HG02981 (cell line): ENCODE measurements around the gene C1orf174.
"Not testable (repeated sequence)": the region's sequence is repeated elsewhere in the genome, so short reads cannot be mapped to it uniquely, and the experiment has no call there.

Experiments
- ATAC-seq: cut with Tn5 transposase; IDR thresholded peaks from one replicate; pipeline ENCODE4 v1.9.1; 2021; ENCODE audit warnings: mild to moderate bottlenecking, moderate library complexity; ENCODE audit not compliant: unreplicated experiment

C1orf174 gene

DNA sequence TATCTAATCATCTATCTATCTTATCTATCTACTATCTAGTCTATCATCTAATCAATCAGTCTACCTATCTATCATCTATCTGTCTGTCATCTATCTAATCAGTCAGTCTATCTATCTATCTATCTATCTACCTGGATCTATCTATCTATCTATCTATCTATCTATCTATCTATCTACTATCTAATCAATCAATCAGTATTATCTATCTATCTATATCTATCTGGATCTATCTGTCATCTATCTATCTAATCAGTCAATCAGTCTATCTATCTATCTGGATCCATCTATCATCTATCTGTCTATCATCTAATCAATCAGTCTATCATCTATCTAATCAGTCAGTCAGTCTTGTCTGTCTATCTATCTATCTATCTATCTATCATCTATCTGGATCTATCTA lies 26.9 kb upstream of the C1orf174 start:
- no peak for ATAC-seq

GRCh38 chr1:3925762-3926161 lies 25.7 kb upstream of the C1orf174 start:
- ATAC-seq, result no peak

DNA sequence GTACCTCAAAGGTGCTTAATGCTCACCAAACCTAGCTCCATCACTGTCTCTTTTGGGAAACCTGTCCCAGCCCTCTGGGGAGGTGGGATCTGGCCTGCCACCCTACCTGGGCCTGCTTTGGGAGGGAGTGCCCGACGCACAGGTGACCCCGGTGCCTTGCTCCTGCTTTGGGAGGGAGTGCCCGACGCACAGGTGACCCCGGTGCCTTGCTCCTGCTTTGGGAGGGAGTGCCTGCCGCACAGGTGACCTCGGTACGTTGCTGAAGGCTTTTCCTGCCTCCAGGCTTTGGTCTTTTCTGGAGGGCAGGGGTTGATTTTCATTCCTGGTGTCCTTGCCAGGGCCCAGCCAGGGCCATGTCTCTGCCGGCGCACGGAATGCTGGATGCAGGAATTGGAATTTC lies 25.2 kb upstream of the C1orf174 start:
- ATAC-seq, result no peak

DNA sequence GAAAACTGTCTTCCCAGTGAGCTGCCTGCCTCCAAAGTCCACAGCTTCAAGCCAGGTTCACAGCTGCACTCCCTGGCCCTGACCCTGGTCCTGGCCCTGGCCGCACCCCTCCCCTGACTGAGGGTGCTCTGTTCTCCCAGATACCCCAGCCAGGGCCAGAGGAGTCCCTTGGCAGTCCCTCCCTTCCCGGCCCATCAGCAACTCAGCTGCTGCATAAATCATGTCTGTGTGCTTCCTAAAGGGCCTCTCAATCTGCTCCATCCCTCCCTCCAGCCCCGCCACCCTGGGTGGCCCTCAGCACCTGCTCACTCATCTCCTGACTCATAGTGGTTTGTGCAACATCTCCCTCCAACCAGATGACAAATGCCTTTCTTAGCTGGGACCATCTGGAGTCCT lies 24.8 kb upstream of the C1orf174 start:
- ATAC-seq, result no peak

GRCh38 chr1:3924186-3924824 lies 24.2 kb upstream of the C1orf174 start:
- no peak for ATAC-seq

DNA sequence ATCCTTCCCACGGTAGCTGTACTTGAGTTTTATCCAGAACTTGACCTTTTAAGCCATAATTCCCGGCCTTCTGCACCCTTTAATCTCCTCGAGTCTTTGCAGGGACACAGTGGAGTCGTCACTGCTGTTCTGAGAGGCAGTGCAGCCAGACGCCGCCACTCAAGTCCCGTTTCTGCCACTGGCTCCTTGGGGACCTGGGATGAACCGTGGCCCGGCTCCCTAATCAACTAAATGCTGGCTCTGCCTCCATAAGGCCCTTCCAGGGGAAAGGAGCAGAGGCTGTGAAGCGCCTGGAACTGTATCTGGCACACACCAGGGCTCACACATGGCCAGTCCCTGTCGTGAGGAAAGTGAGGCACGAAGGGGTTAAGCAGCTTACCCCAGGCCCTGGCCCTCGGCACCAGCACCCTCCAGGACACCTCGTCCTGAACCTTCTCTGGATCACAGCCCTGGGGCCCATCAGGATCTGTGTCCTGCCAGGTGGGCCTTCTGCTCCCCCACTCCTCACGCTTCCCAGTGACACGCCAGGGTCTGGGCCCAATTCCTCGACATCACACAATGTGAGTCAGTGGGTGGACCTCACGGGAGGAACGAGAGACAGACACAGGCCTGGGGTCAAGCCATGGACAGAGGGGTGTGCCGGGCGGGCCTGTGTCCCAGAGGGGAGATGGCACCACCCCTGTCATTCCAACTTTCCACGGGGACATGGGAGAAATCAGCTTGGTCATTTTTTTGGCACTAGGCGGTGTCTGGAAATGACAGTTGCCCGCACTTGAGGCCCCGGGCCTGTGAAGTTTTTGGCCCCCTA lies 23.5 kb upstream of the C1orf174 start:
- ATAC-seq, result no peak

- ATAC-seq, result no peak
Observed at GRCh38 chr1:3922851-3923250, 22.8 kb upstream of the C1orf174 start.

DNA sequence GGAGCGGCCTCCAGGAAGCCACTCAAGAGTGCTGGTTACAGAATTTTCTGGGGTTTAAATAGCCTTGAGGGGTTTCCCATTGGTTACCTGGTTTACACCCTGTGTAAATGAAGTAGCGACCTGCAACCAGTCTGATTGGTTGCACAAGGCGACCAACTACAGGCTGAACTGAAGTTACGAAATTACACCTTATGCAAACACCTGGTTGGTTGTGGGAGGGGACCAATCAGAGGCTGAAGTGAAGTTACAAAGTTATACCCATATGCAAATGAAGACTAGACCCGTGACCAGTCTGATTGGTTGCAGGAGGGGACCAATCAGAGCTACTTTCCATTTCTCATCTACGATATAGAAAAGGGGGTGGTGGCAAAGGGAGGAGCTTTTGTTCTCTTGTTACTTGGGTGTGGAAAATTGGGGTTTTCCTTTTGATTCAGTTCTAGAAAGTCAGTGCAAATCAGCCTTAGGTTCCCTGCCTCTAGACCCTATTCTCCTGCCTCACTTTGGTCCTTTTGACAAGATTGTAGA lies 22.2 kb upstream of the C1orf174 start:
- ATAC-seq, result no peak

DNA sequence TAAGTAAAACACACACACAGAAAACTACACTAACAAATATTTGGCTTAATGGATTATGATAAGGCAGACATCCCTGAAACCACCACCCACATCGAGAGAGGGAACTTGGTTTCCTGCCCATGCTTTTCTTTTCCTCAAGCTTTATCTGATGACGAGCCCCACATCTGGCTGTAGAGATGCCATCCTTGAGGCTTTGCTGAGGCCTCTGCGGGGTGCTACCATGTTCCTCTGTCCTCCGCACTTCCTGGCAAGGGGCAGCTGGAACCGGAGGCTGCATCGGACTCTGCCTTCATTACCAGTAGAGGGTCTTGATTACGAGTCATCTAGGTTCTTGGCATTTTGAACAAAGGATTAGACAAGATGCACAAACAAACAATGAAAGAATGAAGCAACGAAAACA lies 21.7 kb upstream of the C1orf174 start:
- ATAC-seq, result no peak

- no peak for ATAC-seq
Observed at GRCh38 chr1:3919706-3920105, 19.6 kb upstream of the C1orf174 start.

DNA sequence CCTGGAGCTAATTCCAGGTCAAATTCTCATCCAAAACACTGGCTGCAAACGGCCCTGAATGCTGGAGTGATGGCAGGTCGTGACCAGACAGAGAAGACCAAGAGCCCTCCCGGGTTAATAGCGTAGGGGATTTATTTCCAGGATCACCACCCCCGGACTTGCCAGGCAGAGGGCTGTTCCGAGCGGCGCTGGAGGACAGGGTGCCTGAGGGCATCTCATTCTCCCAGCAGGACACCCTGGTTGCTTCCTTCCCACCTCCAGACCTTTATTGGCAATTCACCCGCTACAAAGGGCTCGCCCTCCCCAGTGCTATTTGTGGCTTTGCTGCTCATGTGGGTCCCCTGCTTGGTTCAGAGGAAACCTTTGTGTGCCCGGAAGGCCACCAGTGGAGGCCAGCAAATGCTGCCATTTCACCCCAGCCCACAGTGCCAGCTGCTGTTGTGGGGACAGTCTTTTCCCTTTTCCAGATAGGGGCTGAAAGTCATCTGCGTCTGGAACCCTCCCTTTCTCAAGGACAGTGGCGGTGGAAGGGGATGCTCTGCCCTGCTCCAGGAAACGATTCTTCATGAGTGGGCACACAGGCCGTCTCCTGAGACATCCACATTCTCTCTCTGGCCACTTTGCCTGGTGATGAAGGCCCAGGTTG lies 19.0 kb upstream of the C1orf174 start:
- no peak for ATAC-seq

GRCh38 chr1:3918359-3918758 lies 18.3 kb upstream of the C1orf174 start:
- ATAC-seq, result not testable (repeated sequence)

GRCh38 chr1:3917761-3918160 lies 17.7 kb upstream of the C1orf174 start:
- no peak for ATAC-seq

GRCh38 chr1:3915551-3916121 lies 15.6 kb upstream of the C1orf174 start:
- no peak for ATAC-seq

- no peak for ATAC-seq
Observed at GRCh38 chr1:3914911-3915310, 14.8 kb upstream of the C1orf174 start.

DNA sequence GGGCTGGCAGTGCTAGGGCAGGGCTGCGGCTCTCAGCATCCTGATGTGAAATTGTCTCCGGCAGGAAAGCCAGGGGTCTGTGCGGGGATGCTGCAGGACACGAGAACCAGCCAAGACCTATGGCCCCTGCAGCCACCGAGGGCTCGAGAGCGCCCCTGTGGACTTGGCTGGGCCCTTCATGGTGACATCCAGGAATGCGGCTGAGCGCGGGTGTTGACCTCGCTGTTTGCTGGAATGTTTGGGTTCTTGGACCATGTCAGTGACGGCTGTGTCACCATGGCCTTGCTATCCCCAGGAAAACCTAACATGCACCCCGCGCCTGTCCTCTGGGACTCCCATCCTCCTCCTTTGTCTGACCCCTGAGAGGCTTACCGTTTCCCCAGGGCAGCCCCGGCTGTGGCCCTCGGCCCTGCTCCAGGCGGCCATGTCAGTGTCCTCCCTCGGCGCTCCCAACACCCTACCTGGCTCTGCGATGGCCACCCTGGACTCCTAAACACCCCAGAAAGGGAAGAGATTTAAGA lies 14.3 kb upstream of the C1orf174 start:
- no peak for ATAC-seq

- no peak for ATAC-seq
Observed at GRCh38 chr1:3912809-3913685, 13.0 kb upstream of the C1orf174 start.

- ATAC-seq, result no peak
Observed at GRCh38 chr1:3911981-3912808, 12.1 kb upstream of the C1orf174 start.
